Keratinocyte (primary cell): ENCODE measurements around the gene RALGPS1. TPM values are rescaled to one million over a fixed set of nuclear protein-coding genes. Genes with fewer than 3 reads are reported as not detected.

Source experiments
- DNase-seq: peaks from one replicate; pipeline ENCODE4 v3.0.0-alpha.2; 2011; ENCODE audit warnings: low read depth, missing footprints, low spot score
- FAIRE-seq: peaks from 2 replicates; lab custom pipeline; 2011; peaks lifted over from hg19 to GRCh38; lab: Jason Lieb, UNC
- H2AFZ ChIP-seq: 2 replicates; pipeline ENCODE4 v1.6.0; 2012; ENCODE audit warnings: low read length, control low read depth, inconsistent platforms; ENCODE audit not compliant: control insufficient read depth
- H3K27ac ChIP-seq: 2 replicates; pipeline ENCODE4 v1.5.1; 2011; ENCODE audit warnings: low read length; ENCODE audit not compliant: control insufficient read depth, insufficient read depth
- H3K27me3 ChIP-seq: 3 replicates; pipeline ENCODE4 v1.6.0; 2011; ENCODE audit warnings: low read length; ENCODE audit not compliant: control insufficient read depth, insufficient read depth; ENCODE audit errors: extremely low read depth
- H3K36me3 ChIP-seq, 2 experiments: 2 replicates in 1 of 2; 3 replicates in 1 of 2; pipeline ENCODE4 v1.5.1; 2011; ENCODE audit warnings: low read length in 2 of 2, mild to moderate bottlenecking in 1 of 2; ENCODE audit not compliant: control insufficient read depth in 2 of 2, insufficient read depth in 2 of 2; ENCODE audit errors: extremely low read depth in 1 of 2
- H3K4me1 ChIP-seq: 3 replicates; pipeline ENCODE4 v1.5.1; 2011; ENCODE audit warnings: low read length; ENCODE audit not compliant: control insufficient read depth, insufficient read depth; ENCODE audit errors: extremely low read depth
- H3K4me2 ChIP-seq: 3 replicates; pipeline ENCODE4 v1.6.0; 2011; ENCODE audit warnings: low read depth, low read length; ENCODE audit not compliant: control insufficient read depth, insufficient read depth; ENCODE audit errors: extremely low read depth
- H3K4me3 ChIP-seq, 3 experiments: fragments of 200-600 bp in 1 of 3; sonication (generic) in 1 of 3; 2 replicates in 2 of 3; 3 replicates in 1 of 3; pipeline ENCODE4 v1.5.1; 2011 to 2016; ENCODE audit warnings: low read length in 3 of 3, mild to moderate bottlenecking in 3 of 3, control low read depth in 2 of 3, inconsistent platforms in 1 of 3, low read depth in 1 of 3, mixed read lengths in 1 of 3, mixed run types in 1 of 3, moderate library complexity in 1 of 3; ENCODE audit not compliant: control insufficient read depth in 2 of 3, insufficient read depth in 2 of 3; ENCODE audit errors: extremely low read depth in 1 of 3
- H3K79me2 ChIP-seq: 2 replicates; pipeline ENCODE4 v1.6.0; 2012; ENCODE audit warnings: low read length; ENCODE audit not compliant: control insufficient read depth, insufficient read depth
- H3K9ac ChIP-seq: 3 replicates; pipeline ENCODE4 v1.6.0; 2011; ENCODE audit warnings: low read length; ENCODE audit not compliant: control insufficient read depth, insufficient read depth; ENCODE audit errors: extremely low read depth
- H3K9me1 ChIP-seq: 3 replicates; pipeline ENCODE4 v1.6.0; 2011; ENCODE audit warnings: low read length; ENCODE audit not compliant: control insufficient read depth, insufficient read depth; ENCODE audit errors: extremely low read depth
- H3K9me3 ChIP-seq: 2 replicates; pipeline ENCODE4 v1.5.1; 2012; ENCODE audit warnings: low read depth, low read length; ENCODE audit not compliant: control insufficient read depth
- H4K20me1 ChIP-seq: 3 replicates; pipeline ENCODE4 v1.6.0; 2011; ENCODE audit warnings: low read length; ENCODE audit not compliant: control insufficient read depth, insufficient read depth; ENCODE audit errors: extremely low read depth
- CTCF ChIP-seq, 3 experiments: IDR thresholded peaks in 1 of 3; conservative IDR thresholded peaks in 1 of 3; optimal IDR thresholded peaks in 1 of 3; 2 replicates in 2 of 3; 3 replicates in 1 of 3; pipeline versions ENCODE3 to v1.5.1; 2011; ENCODE audit warnings: low read length in 3 of 3, mild to moderate bottlenecking in 3 of 3, moderate library complexity in 2 of 3, control low read depth in 1 of 3, inconsistent platforms in 1 of 3; ENCODE audit not compliant: insufficient read depth in 2 of 3; ENCODE audit errors: extremely low read depth in 1 of 3
- EZH2 ChIP-seq: IDR thresholded peaks from one replicate; pipeline ENCODE4 v1.6.1; 2012; ENCODE audit warnings: inconsistent platforms, mild to moderate bottlenecking, low read length, moderate library complexity
- dilution Hi-C: fragments of 300-500 bp; cut with MboI; formaldehyde crosslinking; loops from one replicate; pipeline ENCODE4 v1.7.0; 2020; ENCODE audit warnings: low sequenced_read_pairs; ENCODE audit not compliant: extremely low pct_ligation_motif_present
- polyA plus RNA-seq, 5 experiments: library from polyadenylated mRNA; depleted of rRNA in 3 of 5; stranded (reverse) in 3 of 5; stranded (forward) in 1 of 5; unstranded in 1 of 5; fragments of >200 nt; gene quantifications; 1 replicate in 1 of 5; 2 replicates in 3 of 5; 3 replicates in 1 of 5; pipeline versions ENCODE4 v1.2.1 to v1.2.3, GENCODE V29; 2011 to 2012; ENCODE audit warnings: missing spikeins in 2 of 5, low read depth in 1 of 5, low replicate concordance in 1 of 5

Gene RALGPS1
- polyA plus RNA-seq, 1 donor (not counting 4 experiments of a cell fraction or from before 2014, with no cell fraction given), result 0.56 TPM

DNA sequence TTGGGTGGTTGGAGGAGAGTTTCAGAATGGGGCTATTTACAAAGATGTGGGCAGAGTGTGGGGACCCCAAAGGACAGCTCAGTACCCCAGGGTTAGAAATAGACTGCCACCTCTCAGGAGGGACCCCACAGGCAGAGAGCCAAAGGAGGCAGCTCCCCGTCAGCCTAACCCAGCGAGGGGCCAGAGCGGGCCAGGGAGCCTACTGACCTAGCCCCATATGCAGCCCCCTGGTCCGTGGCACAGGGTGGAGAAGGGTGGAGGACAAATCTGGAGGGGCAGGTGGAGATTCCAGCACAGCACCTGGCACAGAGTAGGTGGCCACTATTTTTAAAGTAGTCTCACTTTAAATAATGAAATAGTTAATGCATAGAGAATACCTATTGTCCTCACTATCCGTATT, 275.0 kb downstream of the RALGPS1 start:
- Histone ChIP-seq H3K9ac (no peak overlapping the region), H3K79me2 (no peaks in the 10 kb centered on the region), H3K4me2 (no peak overlapping the region), H3K27ac (no peak overlapping the region), H3K36me3 (no peaks in the 10 kb centered on the region), H2AFZ (no peak overlapping the region), H3K9me1 (no peaks in the 10 kb centered on the region), H3K9me3 (no peaks in the 10 kb centered on the region), H3K4me1 (peaks cover 15% of the 10 kb centered on the region), H4K20me1 (no peaks in the 10 kb centered on the region), H3K4me3 (no peak overlapping the region), H3K27me3 (peaks cover 11% of the 10 kb centered on the region)
- FAIRE-seq (no peak), DNase-seq (no peak)
- TF ChIP-seq EZH2 (no peak), CTCF (optimal IDR thresholded peaks at IDR 0.05 in 1 of 3, IDR thresholded peaks at IDR 0.05 in 1 of 3, conservative IDR thresholded peaks at IDR 0.05 in 1 of 3; ENCODE audit: extremely low read depth in 1 of 3, insufficient read depth in 2 of 3, low read length in 3 of 3) (no peak)
- dilution Hi-C loops, result no loop called here

- no peak for TF ChIP-seq CTCF (optimal IDR thresholded peaks at IDR 0.05 in 1 of 3, IDR thresholded peaks at IDR 0.05 in 1 of 3, conservative IDR thresholded peaks at IDR 0.05 in 1 of 3; ENCODE audit: extremely low read depth in 1 of 3, insufficient read depth in 2 of 3, low read length in 3 of 3)
- TF ChIP-seq EZH2, result no peak
- H3K9ac ChIP-seq, result no peak overlapping the region
- peaks cover 11% of the 10 kb centered on the region for H3K27me3 ChIP-seq
- no peaks in the 10 kb centered on the region for H3K9me3 ChIP-seq
- dilution Hi-C loops, result no loop called here
- H4K20me1 ChIP-seq, result no peaks in the 10 kb centered on the region
- H3K27ac ChIP-seq, result no peak overlapping the region
- FAIRE-seq (no peak), DNase-seq (no peak)
- no peak overlapping the region for H3K4me2 ChIP-seq
- no peaks in the 10 kb centered on the region for H3K79me2 ChIP-seq
- no peak overlapping the region for H2AFZ ChIP-seq
- H3K4me3 ChIP-seq, result no peak overlapping the region
- H3K9me1 ChIP-seq, result no peaks in the 10 kb centered on the region
- peaks cover 5% of the 10 kb centered on the region for H3K4me1 ChIP-seq
- H3K36me3 ChIP-seq, result no peaks in the 10 kb centered on the region
Observed at GRCh38 chr9:127192744-127193143, 278.2 kb downstream of the RALGPS1 start.
